B cell (primary cell): Measurements from ENCODE around the gene PALD1. TPM values are rescaled to one million over a fixed set of nuclear protein-coding genes. Genes with fewer than 3 reads are reported as not detected.
A peak's percentile ranks its signal among the peaks of the same experiment; 100 is the strongest.

Experiments used
- ATAC-seq: fragments of 200-7000 bp; cut with Tn5 transposase; one replicate; pipeline ENCODE4 v1.10.0; 2021; ENCODE audit warnings: low read depth, mild to moderate bottlenecking, moderate number of reproducible peaks, moderate library complexity
- CTCF ChIA-PET: fragments of 350-600 bp; sonication (Branson Sonifier 250); formaldehyde crosslinking; loops from one replicate; lab custom pipeline; 2021; ENCODE audit warnings: antibody characterized with exemption, inconsistent platforms; lab: Charles Lee
- POLR2A ChIA-PET: fragments of 350-600 bp; sonication (Branson Sonifier 250); formaldehyde crosslinking; loops from one replicate; lab custom pipeline; 2021; ENCODE audit warnings: antibody characterized with exemption; lab: Charles Lee
- DNase-seq: peaks from one replicate; pipeline ENCODE4 v3.0.0; 2013
- H2AFZ ChIP-seq: 2 replicates; pipeline ENCODE4 v1.6.1; 2012; ENCODE audit warnings: mild to moderate bottlenecking, low read depth, low read length; ENCODE audit not compliant: insufficient read depth, poor library complexity, severe bottlenecking
- H3K27ac ChIP-seq, 2 donors: 1 replicate in 1 of 2; 2 replicates in 1 of 2; pipeline ENCODE4 v1.5.1; 2012 to 2013; ENCODE audit warnings: low read length in 2 of 2, mild to moderate bottlenecking in 2 of 2, moderate library complexity in 1 of 2
- H3K27me3 ChIP-seq, 4 experiments: fragments of 200-600 bp in 1 of 4; sonication (generic) in 1 of 4; replicated peaks in 1 of 4; 1 replicate in 2 of 4; 2 replicates in 2 of 4; pipeline versions ENCODE4 v1.6.1 to v1.7.0; 2013 to 2016; ENCODE audit warnings: low read length in 3 of 4, mild to moderate bottlenecking in 2 of 4, mixed read lengths in 1 of 4, moderate library complexity in 1 of 4; ENCODE audit not compliant: insufficient read depth in 4 of 4, control insufficient read depth in 3 of 4; ENCODE audit errors: control extremely low read depth in 1 of 4
- H3K36me3 ChIP-seq, 2 experiments: replicated peaks in 1 of 2; 1 replicate in 1 of 2; 2 replicates in 1 of 2; pipeline versions ENCODE4 v1.6.1 to v1.7.1; 2013; ENCODE audit warnings: low read length in 1 of 2; ENCODE audit not compliant: insufficient read depth in 2 of 2, control insufficient read depth in 1 of 2; ENCODE audit errors: control extremely low read depth in 1 of 2, extremely low read depth in 1 of 2
- H3K4me1 ChIP-seq, 2 donors: fragments of 200-600 bp in 1 of 2; sonication (generic) in 1 of 2; 1 replicate in 1 of 2; 2 replicates in 1 of 2; pipeline versions ENCODE4 v1.5.1 to v1.6.1; 2013 to 2017; ENCODE audit warnings: low read length in 2 of 2; ENCODE audit not compliant: control insufficient read depth in 2 of 2, insufficient read depth in 2 of 2
- H3K4me2 ChIP-seq: replicated peaks from 2 replicates; pipeline ENCODE3; 2012; ENCODE audit warnings: mild to moderate bottlenecking, low read depth, low read length; ENCODE audit not compliant: poor library complexity, severe bottlenecking
- H3K4me3 ChIP-seq, 5 experiments: fragments of 200-600 bp in 1 of 5; sonication (generic) in 1 of 5; 1 replicate in 3 of 5; 2 replicates in 2 of 5; pipeline versions ENCODE4 v1.5.1 to v1.7.0; 2011 to 2016; ENCODE audit warnings: low read length in 4 of 5, mild to moderate bottlenecking in 4 of 5, low read depth in 2 of 5, control low read depth in 1 of 5, moderate library complexity in 1 of 5; ENCODE audit not compliant: insufficient read depth in 1 of 5; ENCODE audit errors: control extremely low read depth in 1 of 5, extremely low read depth in 1 of 5
- H3K79me2 ChIP-seq: fragments of 200-600 bp; sonication (generic); one replicate; pipeline ENCODE4 v1.6.0; 2016; ENCODE audit warnings: low read length; ENCODE audit not compliant: control insufficient read depth, insufficient read depth
- H3K9ac ChIP-seq: fragments of 200-600 bp; sonication (generic); 2 replicates; pipeline ENCODE4 v1.6.1; 2017; ENCODE audit warnings: mild to moderate bottlenecking, low read length, moderate library complexity
- H3K9me3 ChIP-seq, 3 donors: one replicate each; pipeline versions ENCODE4 v1.6.1 to v1.7.1; 2013; ENCODE audit warnings: low read length in 2 of 3; ENCODE audit not compliant: control insufficient read depth in 2 of 3, insufficient read depth in 1 of 3; ENCODE audit errors: control extremely low read depth in 1 of 3
- H4K20me1 ChIP-seq: 2 replicates; pipeline ENCODE4 v1.6.0; 2012; ENCODE audit warnings: mild to moderate bottlenecking, low read length; ENCODE audit not compliant: insufficient read depth, control insufficient read depth, poor library complexity, severe bottlenecking
- H3K27ac Mint-ChIP-seq: one replicate; pipeline ENCODE4 v1.8.0; 2021; ENCODE audit warnings: mixed read lengths
- H3K27me3 Mint-ChIP-seq: one replicate; pipeline ENCODE4 v1.8.0; 2021; ENCODE audit warnings: mixed read lengths
- H3K4me1 Mint-ChIP-seq: one replicate; pipeline ENCODE4 v1.8.0; 2021; ENCODE audit warnings: mixed read lengths
- H3K4me3 Mint-ChIP-seq: one replicate; pipeline ENCODE4 v1.8.0; 2021; ENCODE audit warnings: mixed read lengths
- H3K9me3 Mint-ChIP-seq: one replicate; pipeline ENCODE4 v1.8.0; 2022; ENCODE audit warnings: mixed read lengths; ENCODE audit not compliant: insufficient read depth
- EZH2 ChIP-seq: IDR thresholded peaks from 2 replicates; pipeline ENCODE4 v1.6.1; 2012; ENCODE audit warnings: borderline replicate concordance, low read depth, mild to moderate bottlenecking, moderate library complexity, low read length; ENCODE audit not compliant: insufficient read depth, poor library complexity, severe bottlenecking
- WGBS: methylation state at CpG from one replicate; pipeline ENCODE4 v1.1.5; 2013; ENCODE audit warnings: missing lambda C conversion rate; ENCODE audit not compliant: insufficient coverage; 5-methylcytosine and 5-hydroxymethylcytosine counted together
- intact Hi-C: fragments of 100-400 bp; cut with micrococcal nuclease; formaldehyde crosslinking; loops from one replicate; pipeline ENCODE4 v1.10.0; 2022
- polyA plus RNA-seq: library from polyadenylated mRNA; depleted of rRNA; stranded (reverse); fragments of >200 nt; gene quantifications from 2 replicates; pipeline ENCODE4 v1.2.3, GENCODE V29; 2012
- total RNA-seq, 2 donors: library from RNA; stranded (reverse); fragments of 120-200 nt in 1 of 2; gene quantifications; 1 replicate in 1 of 2; 2 replicates in 1 of 2; pipeline versions ENCODE4 v1.2.3 to v1.2.4, GENCODE V29; 2013 to 2022
- TF ChIP-seq, protein P1 (sequence below): fragments of 200-600 bp; IDR thresholded peaks from one replicate; pipeline ENCODE4 v1.8.0; 2022; ENCODE audit warnings: antibody characterized with exemption, mild to moderate bottlenecking

The PALD1 gene
- total and polyA plus RNA-seq, 2 donors (not counting 1 experiment from before 2014, with no cell fraction given) = 2.2 to 2.8 TPM

DNA sequence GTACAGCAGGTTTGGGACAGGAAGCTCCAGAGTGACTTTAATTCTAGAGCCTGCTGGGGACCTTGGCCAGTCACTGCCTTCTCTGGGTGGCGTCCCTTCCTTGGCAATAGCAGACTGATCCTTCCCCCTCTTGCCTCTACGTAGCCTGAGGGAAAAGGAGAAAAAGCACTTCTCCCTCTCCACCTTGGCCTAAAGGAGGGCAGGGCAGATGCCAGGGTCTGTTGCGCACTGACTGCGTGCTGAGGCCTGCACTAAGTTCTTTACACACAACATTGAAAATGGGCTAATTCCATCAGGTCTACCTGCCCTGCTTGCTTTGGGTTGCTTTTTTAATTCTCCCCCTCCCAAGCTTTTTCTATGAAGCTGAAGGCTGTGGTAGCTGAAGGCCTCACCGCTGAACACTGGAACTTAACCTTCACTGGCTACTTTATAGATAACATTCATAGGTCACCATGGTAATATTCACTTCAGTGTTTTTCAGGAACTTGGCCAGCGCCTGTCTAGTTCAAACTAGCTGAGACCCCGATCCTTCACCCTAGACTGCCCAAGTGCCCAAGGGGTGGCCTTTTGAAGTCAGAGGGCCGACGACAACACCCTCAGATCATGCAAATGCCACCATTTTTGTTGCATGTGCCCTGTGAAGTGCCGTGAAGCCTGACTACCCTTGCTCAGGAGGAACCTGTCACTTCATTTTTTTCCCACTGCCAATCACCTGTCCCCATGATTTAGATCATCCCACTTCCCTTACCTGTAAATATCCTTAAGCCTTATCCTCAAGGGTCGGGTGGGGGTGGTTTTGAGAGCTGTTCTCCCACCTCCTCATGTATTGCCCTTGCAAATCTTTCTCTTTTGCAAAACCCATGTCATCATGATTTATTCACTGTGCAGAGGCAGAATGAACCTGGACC is 95.3 kb downstream of the PALD1 start:
- H3K9me3 Mint-ChIP-seq = no peaks in the 10 kb centered on the region
- ChIA-PET CTCF (no interaction called here), POLR2A (no interaction called here)
- intact Hi-C loops = no loop called here
- TF ChIP-seq EZH2 = no peak
- TF ChIP-seq, protein P1, sequence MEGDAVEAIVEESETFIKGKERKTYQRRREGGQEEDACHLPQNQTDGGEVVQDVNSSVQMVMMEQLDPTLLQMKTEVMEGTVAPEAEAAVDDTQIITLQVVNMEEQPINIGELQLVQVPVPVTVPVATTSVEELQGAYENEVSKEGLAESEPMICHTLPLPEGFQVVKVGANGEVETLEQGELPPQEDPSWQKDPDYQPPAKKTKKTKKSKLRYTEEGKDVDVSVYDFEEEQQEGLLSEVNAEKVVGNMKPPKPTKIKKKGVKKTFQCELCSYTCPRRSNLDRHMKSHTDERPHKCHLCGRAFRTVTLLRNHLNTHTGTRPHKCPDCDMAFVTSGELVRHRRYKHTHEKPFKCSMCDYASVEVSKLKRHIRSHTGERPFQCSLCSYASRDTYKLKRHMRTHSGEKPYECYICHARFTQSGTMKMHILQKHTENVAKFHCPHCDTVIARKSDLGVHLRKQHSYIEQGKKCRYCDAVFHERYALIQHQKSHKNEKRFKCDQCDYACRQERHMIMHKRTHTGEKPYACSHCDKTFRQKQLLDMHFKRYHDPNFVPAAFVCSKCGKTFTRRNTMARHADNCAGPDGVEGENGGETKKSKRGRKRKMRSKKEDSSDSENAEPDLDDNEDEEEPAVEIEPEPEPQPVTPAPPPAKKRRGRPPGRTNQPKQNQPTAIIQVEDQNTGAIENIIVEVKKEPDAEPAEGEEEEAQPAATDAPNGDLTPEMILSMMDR = no peak
- H3K36me3 ChIP-seq = no peaks in the 10 kb centered on the region
- peaks cover 29 to 35% of the 10 kb centered on the region in 2 donors for H3K4me1 ChIP-seq
- 85% methylated on average over 10 of the region's 11 CpGs for WGBS
- no peak overlapping the region for H2AFZ ChIP-seq
- H3K9ac ChIP-seq = no peak overlapping the region
- no peak overlapping the region for H3K4me2 ChIP-seq
- no peaks in the 10 kb centered on the region for H3K9me3 ChIP-seq
- no peaks in the 10 kb centered on the region for H3K79me2 ChIP-seq
- no peak overlapping the region for H3K27ac Mint-ChIP-seq
- H3K4me3 ChIP-seq = no peak overlapping the region
- ATAC-seq (no peak), DNase-seq (no peak)
- no peaks in the 10 kb centered on the region for H3K27me3 ChIP-seq
- H3K4me1 Mint-ChIP-seq = peaks cover 39% of the 10 kb centered on the region
- H4K20me1 ChIP-seq = no peaks in the 10 kb centered on the region
- H3K27me3 Mint-ChIP-seq = no peaks in the 10 kb centered on the region
- no peak overlapping the region for H3K4me3 Mint-ChIP-seq
- no peak overlapping the region for H3K27ac ChIP-seq

DNA sequence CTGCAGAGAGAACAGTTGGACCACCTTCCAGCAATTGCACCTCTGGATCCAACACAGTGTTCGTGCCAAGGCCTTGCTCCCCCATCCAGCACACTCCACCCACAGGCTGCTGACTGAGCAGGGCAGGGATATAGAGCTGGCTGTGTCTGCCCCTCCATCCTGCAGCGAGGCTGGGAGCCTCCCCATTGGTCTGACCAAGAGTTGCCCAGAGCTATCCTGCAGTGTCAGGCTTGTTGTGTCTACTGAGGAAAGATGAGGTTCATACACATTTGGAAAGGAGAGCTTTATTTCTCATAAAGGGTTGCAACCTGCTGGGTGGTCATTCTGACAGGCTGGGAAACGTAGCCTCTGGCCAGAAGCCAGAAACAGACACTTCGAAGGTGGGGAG is 96.9 kb downstream of the PALD1 start:
- H3K9me3 Mint-ChIP-seq = no peaks in the 10 kb centered on the region
- H3K9me3 ChIP-seq = no peaks in the 10 kb centered on the region
- ChIA-PET CTCF (interaction anchor here (0.6 to 0.7 kb wide), 3 partner anchors 36 to 201 kb away, joined by 3 read pairs; no protein-coding TSS in a partner anchor), POLR2A (no interaction called here)
- H4K20me1 ChIP-seq = no peaks in the 10 kb centered on the region
- peak overlapping the region; percentile 2 for H3K27ac Mint-ChIP-seq
- H3K27me3 ChIP-seq = no peaks in the 10 kb centered on the region
- TF ChIP-seq, protein P1 = no peak
- TF ChIP-seq EZH2 = no peak
- no peak overlapping the region for H3K27ac ChIP-seq
- WGBS = 78% methylated on average over 3 of the region's 4 CpGs
- H3K4me3 Mint-ChIP-seq = peak overlapping the region; percentile 76
- H3K27me3 Mint-ChIP-seq = no peaks in the 10 kb centered on the region
- H3K36me3 ChIP-seq = no peaks in the 10 kb centered on the region
- peaks cover 49% of the 10 kb centered on the region for H3K4me1 Mint-ChIP-seq
- intact Hi-C loops = no loop called here
- no peak overlapping the region for H3K4me3 ChIP-seq
- ATAC-seq (no peak), DNase-seq (no peak)
- H3K9ac ChIP-seq = peak overlapping the region; percentile 35
- peak overlapping the region; percentile 66 for H3K4me2 ChIP-seq
- H3K4me1 ChIP-seq = peaks cover 34 to 41% of the 10 kb centered on the region in 2 donors
- H3K79me2 ChIP-seq = no peaks in the 10 kb centered on the region
- H2AFZ ChIP-seq = peak overlapping the region; percentile 61
